Heart left ventricle (tissue), 13 donors: ENCODE results near the gene CD7.

Source experiments
- CTCF ChIP-seq, 12 donors: fragments of 200-600 bp; sonication (generic) in 4 of 12; IDR thresholded peaks; one replicate each; pipeline versions ENCODE4 v1.5.0 to v1.8.0; 2018 to 2022; ENCODE audit warnings: antibody characterized with exemption in 12 of 12, mild to moderate bottlenecking in 5 of 12
- POLR2A ChIP-seq, 2 donors: fragments of 450-650 bp; IDR thresholded peaks; one replicate each; pipeline ENCODE4 v1.6.1; 2017; ENCODE audit warnings: antibody characterized with exemption in 2 of 2, mild to moderate bottlenecking in 2 of 2, moderate library complexity in 2 of 2
- donor health status: ischemic (EF 13 %, LVEDD 7.1; RV severe dilation, severe dysfunction).
- donor health status: DM: no; HTN: yes; CAD: no.
- donor health status: DM: no; HTN: no; CAD: no.
- donor health status: ischemic (EF 25% LVEDD 6.9; RV normal size, moderate dysfunction).
- donor health status: ischemic (EF 25% LVEDD 5.7; RV mildly dilated, moderate dysfunction).
- donor health status: ischemic (EF 35%, LVEDD 5.7; RV mildly dilated, moderate dysfunction).
- donor health status: nonischemic (EF 11% LVEDD 7.7; RV severe dilation, severe dysfunction).
- donor health status: DM: yes; HTN: yes; CAD: no.
- donor health status: PGD.
- donor health status: ischemic (EF 29% LVEDD 5.4; RV normal size, mild dysfunction).
- donor health status: nonischemic (EF 23%, LVEDD 6.1; RV moderate dilation, normal function).

- TF ChIP-seq CTCF (IDR thresholded peaks at IDR 0.05) (no peak), POLR2A (IDR thresholded peaks at IDR 0.05) (no peak)
Measured at GRCh38 chr17:82324566-82325285, 7.3 kb upstream of the CD7 start.
